GM12878 (cell line): ENCODE measurements around the gene CKMT2.

ENCODE experiments used
- ATF7 ChIP-seq: fragments of 450-650 bp; IDR thresholded peaks from 2 replicates; pipeline ENCODE4 v1.6.1; 2016; ENCODE audit warnings: low read depth, mild to moderate bottlenecking
- CEBPB ChIP-seq, 2 experiments: fragments of 150-350 bp in 1 of 2; IDR thresholded peaks; 2 replicates each; pipeline ENCODE4 v1.6.1; 2012 to 2014; ENCODE audit warnings: low read depth in 2 of 2, low read length in 2 of 2, borderline replicate concordance in 1 of 2, inconsistent platforms in 1 of 2
- CTCF ChIP-seq, 3 experiments: IDR thresholded peaks in 2 of 3; conservative IDR thresholded peaks in 1 of 3; 2 replicates each; pipeline ENCODE4 v1.5.1; 2011; ENCODE audit warnings: low read depth in 3 of 3, low read length in 3 of 3, mild to moderate bottlenecking in 3 of 3, control low read depth in 2 of 3, moderate library complexity in 2 of 3, inconsistent platforms in 1 of 3, mixed read lengths in 1 of 3; ENCODE audit not compliant: control insufficient read depth in 2 of 3, insufficient read depth in 1 of 3; ENCODE audit errors: extremely low read depth in 1 of 3
- DPF2 ChIP-seq: fragments of 450-650 bp; IDR thresholded peaks from 2 replicates; pipeline ENCODE4 v1.6.1; 2017; ENCODE audit warnings: mild to moderate bottlenecking
- EZH2 ChIP-seq: IDR thresholded peaks from 2 replicates; pipeline ENCODE4 v1.6.1; 2012; ENCODE audit warnings: low read depth, mild to moderate bottlenecking, control low read depth, inconsistent platforms, low read length, borderline replicate concordance; ENCODE audit not compliant: control insufficient read depth
- HCFC1 ChIP-seq: fragments of 150-350 bp; IDR thresholded peaks from 2 replicates; pipeline ENCODE4 v1.6.1; 2014; ENCODE audit warnings: low read length
- MYC ChIP-seq: IDR thresholded peaks from 2 replicates; pipeline ENCODE4 v1.6.1; 2011; ENCODE audit warnings: mild to moderate bottlenecking, low read length, moderate library complexity, inconsistent platforms; ENCODE audit not compliant: insufficient read depth, insufficient replicate concordance, insufficient read length, severe bottlenecking
- NR2C2 ChIP-seq: IDR thresholded peaks from 2 replicates; pipeline ENCODE4 v1.6.1; 2011; ENCODE audit warnings: borderline replicate concordance, low read depth; ENCODE audit not compliant: control insufficient read depth, insufficient read length
- PAX8 ChIP-seq: fragments of 450-650 bp; IDR thresholded peaks from 2 replicates; pipeline ENCODE4 v1.6.1; 2017; ENCODE audit warnings: mild to moderate bottlenecking, moderate library complexity
- POLR2A ChIP-seq: IDR thresholded peaks from 2 replicates; pipeline ENCODE4 v1.6.1; 2011; ENCODE audit warnings: low read depth, mild to moderate bottlenecking, low read length
- POLR2AphosphoS5 ChIP-seq: IDR thresholded peaks from 2 replicates; pipeline ENCODE4 v1.6.1; 2011; ENCODE audit warnings: mild to moderate bottlenecking, low read length, inconsistent platforms
- SRF ChIP-seq, 2 experiments: IDR thresholded peaks; 2 replicates each; pipeline ENCODE4 v1.6.1; 2011; ENCODE audit warnings: low read depth in 2 of 2, low read length in 2 of 2, mild to moderate bottlenecking in 1 of 2, moderate library complexity in 1 of 2
- TAF1 ChIP-seq: IDR thresholded peaks from 2 replicates; pipeline ENCODE4 v1.6.1; 2011; ENCODE audit warnings: mild to moderate bottlenecking, low read depth, low read length, borderline replicate concordance
- USF2 ChIP-seq: IDR thresholded peaks from 2 replicates; pipeline ENCODE4 v1.6.1; 2011; ENCODE audit warnings: low read depth, low read length, improper control_type of control experiment, borderline replicate concordance

GRCh38 chr5:81315830-81316229, 82.7 kb downstream of the CKMT2 start:
- TF ChIP-seq HCFC1 (no peak), CTCF (IDR thresholded peaks at IDR 0.05 in 2 of 3, conservative IDR thresholded peaks at IDR 0.05 in 1 of 3; ENCODE audit: control insufficient read depth in 2 of 3, extremely low read depth in 1 of 3, insufficient read depth in 1 of 3, low read depth in 3 of 3, low read length in 3 of 3) (no peak), NR2C2 (no peak), ATF7 (no peak), MYC (no peak), PAX8 (no peak), TAF1 (no peak), EZH2 (no peak), SRF (IDR thresholded peaks at IDR 0.05; ENCODE audit: low read depth in 2 of 2, low read length in 2 of 2) (no peak), USF2 (no peak), POLR2AphosphoS5 (no peak), DPF2 (no peak), POLR2A (no peak), CEBPB (IDR thresholded peaks at IDR 0.05; ENCODE audit: borderline replicate concordance in 1 of 2, low read depth in 2 of 2, low read length in 2 of 2) (no peak)
